BJ (cell line): Measurements from ENCODE around the gene TRAF2. TPM values are rescaled to one million over a fixed set of nuclear protein-coding genes. Genes with fewer than 3 reads are reported as not detected.

Experiments
- CTCF ChIA-PET: fragments of 350-600 bp; formaldehyde crosslinking; extraction: SDS; loops from one replicate; lab custom pipeline; 2021; ENCODE audit warnings: antibody characterized with exemption, inconsistent platforms; lab: Yijun Ruan, JAX
- POLR2A ChIA-PET: fragments of 300-600 bp; sonication (Branson Sonifier 250); formaldehyde crosslinking; extraction: SDS; loops from one replicate; lab custom pipeline; 2021; ENCODE audit warnings: antibody characterized with exemption; lab: Charles Lee
- DNase-seq: peaks from one replicate; pipeline ENCODE4 v3.0.0-alpha.2; 2011; ENCODE audit warnings: low read depth
- H3K27me3 ChIP-seq: 2 replicates; pipeline ENCODE4 v1.6.0; 2011; ENCODE audit warnings: low read length; ENCODE audit not compliant: control insufficient read depth, insufficient read depth
- H3K36me3 ChIP-seq: 2 replicates; pipeline ENCODE4 v1.5.1; 2011; ENCODE audit warnings: low read length; ENCODE audit not compliant: control insufficient read depth, insufficient read depth
- H3K4me3 ChIP-seq: 2 replicates; pipeline ENCODE4 v1.5.1; 2011; ENCODE audit warnings: low read depth, mild to moderate bottlenecking, control low read depth, low read length
- CTCF ChIP-seq: IDR thresholded peaks from 2 replicates; pipeline ENCODE4 v1.5.1; 2011; ENCODE audit warnings: low read depth, mild to moderate bottlenecking, control low read depth, inconsistent platforms, low read length, moderate library complexity; ENCODE audit not compliant: insufficient read depth
- polyA plus RNA-seq: library from polyadenylated mRNA; depleted of rRNA; stranded (reverse); fragments of >200 nt; gene quantifications from 2 replicates; pipeline ENCODE4 v1.2.3, GENCODE V29; 2011

The TRAF2 gene
- polyA plus RNA-seq, 1 experiment = 13.6 TPM

GRCh38 chr9:136906266-136906665, 19.9 kb downstream of the TRAF2 start:
- POLR2A ChIA-PET = no interaction called here
- no peaks in the 10 kb centered on the region for H3K27me3 ChIP-seq
- DNase-seq = no peak
- H3K4me3 ChIP-seq = no peak overlapping the region
- H3K36me3 ChIP-seq = peaks cover 9% of the 10 kb centered on the region
- no peak for TF ChIP-seq CTCF
- CTCF ChIA-PET = no interaction called here

GRCh38 chr9:136907011-136907914, 20.9 kb downstream of the TRAF2 start:
- no peak for DNase-seq
- ChIA-PET POLR2A (no interaction called here), CTCF (interaction anchor here (1.0 kb wide), 1 partner anchor 95 kb away, joined by 3 read pairs; no protein-coding TSS in a partner anchor)

GRCh38 chr9:136910197-136910900, 24.0 kb downstream of the TRAF2 start:
- CTCF ChIA-PET = interaction anchor here (0.7 kb wide), 1 partner anchor 16 kb away, joined by 3 read pairs; no protein-coding TSS in a partner anchor
- no peak for TF ChIP-seq CTCF

More at GRCh38 chr9:136907011-136907914, 20.9 kb downstream of the TRAF2 start:
- Histone ChIP-seq H3K27me3 (no peaks in the 10 kb centered on the region), H3K4me3 (no peak overlapping the region), H3K36me3 (peaks cover 9% of the 10 kb centered on the region)
- no peak for TF ChIP-seq CTCF

GRCh38 chr9:136910901-136911245, 24.6 kb downstream of the TRAF2 start:
- no peak for TF ChIP-seq CTCF
- Histone ChIP-seq H3K36me3 (peaks cover 20% of the 10 kb centered on the region), H3K27me3 (no peaks in the 10 kb centered on the region), H3K4me3 (no peak overlapping the region)
- ChIA-PET CTCF (interaction anchor here (0.7 kb wide), 1 partner anchor 16 kb away, joined by 3 read pairs; no protein-coding TSS in a partner anchor), POLR2A (no interaction called here)
- DNase-seq = no peak

More at GRCh38 chr9:136910197-136910900, 24.0 kb downstream of the TRAF2 start:
- no peak for DNase-seq
- peaks cover 17% of the 10 kb centered on the region for H3K36me3 ChIP-seq
- no peaks in the 10 kb centered on the region for H3K27me3 ChIP-seq
- POLR2A ChIA-PET = no interaction called here
- H3K4me3 ChIP-seq = no peak overlapping the region
